Omental fat pad (tissue), 4 donors: ENCODE measurements around the gene RFX7. TPM values are rescaled to one million over a fixed set of nuclear protein-coding genes. Genes with fewer than 3 reads are reported as not detected.
"Not testable (repeated sequence)": the region's sequence is repeated elsewhere in the genome, so short reads cannot be mapped to it uniquely, and the experiment has no call there.

Experiments used
- ATAC-seq: fragments of 150-250 bp; one replicate; pipeline ENCODE4 v1.9.1; 2016; ENCODE audit warnings: mild to moderate bottlenecking, moderate library complexity; ENCODE audit not compliant: low FRiP score
- DNase-seq: peaks from one replicate; pipeline ENCODE4 v3.0.0-alpha.2; 2019; ENCODE audit warnings: low spot score
- CTCF ChIP-seq, 3 donors: fragments of 450-650 bp; IDR thresholded peaks; one replicate each; pipeline ENCODE4 v1.5.1; 2016 to 2017; ENCODE audit warnings: antibody characterized with exemption in 3 of 3, mild to moderate bottlenecking in 3 of 3, moderate library complexity in 2 of 3
- total RNA-seq, 4 donors: library from RNA; depleted of rRNA; stranded (reverse); fragments of >200 nt; gene quantifications; one replicate each; pipeline ENCODE4 v1.1.0, GENCODE V29; 2016

The RFX7 gene
- total RNA-seq, 4 donors from 2014 or later: 5.3 to 12.9 (median 7.7) TPM

- ATAC-seq (no peak), DNase-seq (no peak)
- no peak for TF ChIP-seq CTCF (IDR thresholded peaks at IDR 0.05)
These were observed 36.0 kb downstream of the RFX7 start for GRCh38 chr15:56207711-56208110.

GRCh38 chr15:56207092-56207491 lies 36.6 kb downstream of the RFX7 start:
- DNase-seq (no peak), ATAC-seq (no peak)
- TF ChIP-seq CTCF (IDR thresholded peaks at IDR 0.05): no peak

GRCh38 chr15:56205061-56205876 lies 38.4 kb downstream of the RFX7 start:
- TF ChIP-seq CTCF (IDR thresholded peaks at IDR 0.05): no peak
- DNase-seq (no peak), ATAC-seq (no peak)

GRCh38 chr15:56203312-56203922 lies 40.3 kb downstream of the RFX7 start:
- not testable (repeated sequence) for ATAC-seq, DNase-seq

- DNase-seq (no peak), ATAC-seq (no peak)
- no peak for TF ChIP-seq CTCF (IDR thresholded peaks at IDR 0.05)
These were observed 41.0 kb downstream of the RFX7 start for GRCh38 chr15:56202701-56203100.

- no peak for DNase-seq
- no peak for ATAC-seq
- no peak for TF ChIP-seq CTCF (IDR thresholded peaks at IDR 0.05)
These were observed 44.6 kb downstream of the RFX7 start for GRCh38 chr15:56199038-56199437.

- ATAC-seq: no peak
- no peak for DNase-seq
- TF ChIP-seq CTCF (IDR thresholded peaks at IDR 0.05): no peak
These were observed 49.6 kb downstream of the RFX7 start for GRCh38 chr15:56194035-56194434.
